ENCODE measurements around the gene MZF1. TPM values are rescaled to one million over a fixed set of nuclear protein-coding genes. Genes with fewer than 3 reads are reported as not detected.

MZF1 gene
- total RNA-seq, 1 experiment from 2014 or later = 4.6 TPM

- DNase-seq (ENCODE audit: low read depth) = no peak
Observed at GRCh38 chr19:58570770-58571574, 2.2 kb downstream of the MZF1 start.

- no peak for DNase-seq (ENCODE audit: low read depth)
Observed at GRCh38 chr19:58569943-58570670, 3.0 kb downstream of the MZF1 start.

- DNase-seq (ENCODE audit: low read depth) = no peak
Observed at GRCh38 chr19:58569191-58569942, 3.8 kb downstream of the MZF1 start.

DNA sequence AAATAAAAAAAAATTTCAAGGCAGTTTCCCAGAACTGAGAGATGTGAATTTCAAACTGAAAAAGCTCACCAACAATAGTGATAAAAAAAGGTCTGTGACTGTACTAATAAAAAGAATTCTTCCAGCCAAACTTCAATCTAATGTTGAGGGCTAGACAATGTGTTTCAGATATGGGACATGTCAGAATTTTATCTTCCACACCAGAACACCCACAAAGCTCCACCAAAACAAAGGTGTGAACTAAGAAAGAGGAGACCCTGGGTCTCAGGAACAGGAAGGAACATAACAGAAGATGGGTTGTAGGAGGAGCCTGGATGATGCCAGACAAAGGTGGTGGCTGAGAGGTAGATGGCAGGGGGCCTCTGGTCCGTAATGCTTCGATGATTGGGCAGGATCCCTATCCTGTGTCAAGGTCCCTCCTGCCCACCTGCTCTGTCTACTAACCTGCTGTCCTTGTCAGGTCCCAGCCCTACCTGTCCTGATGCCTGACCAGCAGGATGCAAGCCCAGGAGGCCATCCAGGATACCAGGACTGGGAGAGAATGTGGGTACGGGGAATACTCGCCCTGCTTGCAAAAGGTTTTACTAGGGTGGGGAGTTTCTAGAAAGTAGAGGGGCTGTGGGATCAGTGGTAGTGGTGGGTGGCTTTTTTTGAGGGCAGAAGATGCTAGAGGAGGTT lies 4.5 kb downstream of the MZF1 start:
- no peak for DNase-seq (ENCODE audit: low read depth)

GRCh38 chr19:58566989-58567388 lies 6.1 kb downstream of the MZF1 start:
- no peak for DNase-seq (ENCODE audit: low read depth)

- no peak for DNase-seq (ENCODE audit: low read depth)
Observed at GRCh38 chr19:58563823-58564222, 9.3 kb downstream of the MZF1 start.

DNA sequence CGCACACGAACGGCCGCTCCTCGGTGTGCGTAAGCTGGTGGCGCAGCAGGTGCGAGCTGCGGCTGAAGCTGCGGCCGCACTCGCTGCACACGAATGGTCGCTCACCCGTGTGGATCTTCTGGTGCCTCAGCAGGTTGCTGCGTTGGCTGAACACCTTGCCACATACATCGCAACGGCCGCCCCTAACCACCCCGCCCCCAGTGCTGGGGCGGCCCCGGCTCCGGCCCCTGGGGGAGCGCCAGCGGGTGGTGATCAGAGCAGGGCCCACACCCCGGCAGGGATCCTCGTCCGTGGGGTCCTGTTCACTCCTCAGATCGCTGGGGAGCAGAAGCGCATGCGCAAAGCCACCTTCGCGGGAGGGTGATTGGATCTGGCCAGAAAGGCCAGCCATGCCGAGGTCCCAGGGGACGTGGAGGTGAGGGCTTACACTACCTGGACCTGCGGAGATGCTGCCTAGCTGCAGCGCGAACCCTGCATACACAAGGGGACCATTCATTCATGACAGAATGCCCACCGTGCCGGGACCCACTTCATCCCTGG lies 10.0 kb downstream of the MZF1 start:
- no peak for DNase-seq (ENCODE audit: low read depth)

DNA sequence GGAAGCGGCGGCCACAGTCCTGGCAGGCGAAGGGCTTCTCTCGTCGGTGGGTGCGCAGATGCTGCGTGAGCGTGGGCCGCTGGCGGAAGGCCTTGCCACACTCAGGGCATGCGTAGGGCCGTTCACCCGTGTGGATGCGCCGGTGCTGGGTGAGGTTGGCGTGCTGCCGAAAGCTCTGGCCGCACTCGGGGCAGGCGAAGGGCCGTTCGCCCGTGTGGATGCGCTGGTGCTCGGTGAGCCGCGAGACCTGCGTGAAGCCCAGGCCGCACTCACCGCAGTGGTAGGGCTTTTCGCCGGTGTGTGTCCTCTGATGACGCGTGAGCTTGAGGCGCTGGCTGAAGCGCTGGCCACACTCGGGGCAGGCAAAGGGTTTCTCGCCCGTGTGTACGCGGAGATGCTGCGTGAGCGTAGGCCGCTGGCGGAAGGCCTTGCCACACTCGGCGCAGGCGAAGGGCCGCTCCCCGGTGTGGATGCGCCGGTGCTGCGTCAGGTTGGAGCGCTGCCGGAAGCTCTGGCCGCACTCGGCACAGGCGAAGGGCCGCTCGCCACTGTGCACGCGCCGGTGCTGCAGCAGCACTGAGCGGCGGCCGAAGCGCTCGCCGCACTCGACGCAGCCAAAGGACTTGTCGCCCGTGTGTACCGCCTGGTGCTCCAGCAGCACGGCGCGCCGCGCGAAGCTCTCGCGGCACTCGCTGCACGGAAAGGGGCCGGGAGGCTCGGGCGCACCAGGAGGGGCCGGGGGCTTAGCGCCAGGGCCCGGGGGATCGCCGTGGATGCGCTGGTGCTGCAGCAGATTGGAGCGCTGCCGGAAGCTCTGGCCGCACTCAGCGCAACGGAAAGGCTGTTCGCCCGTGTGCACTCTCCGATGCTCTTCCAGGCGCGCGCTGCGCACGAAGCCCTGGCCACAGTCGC lies 10.8 kb downstream of the MZF1 start:
- peak; percentile 63 for DNase-seq (ENCODE audit: low read depth)

GRCh38 chr19:58561373-58562121 lies 11.6 kb downstream of the MZF1 start:
- no peak for DNase-seq (ENCODE audit: low read depth)

DNA sequence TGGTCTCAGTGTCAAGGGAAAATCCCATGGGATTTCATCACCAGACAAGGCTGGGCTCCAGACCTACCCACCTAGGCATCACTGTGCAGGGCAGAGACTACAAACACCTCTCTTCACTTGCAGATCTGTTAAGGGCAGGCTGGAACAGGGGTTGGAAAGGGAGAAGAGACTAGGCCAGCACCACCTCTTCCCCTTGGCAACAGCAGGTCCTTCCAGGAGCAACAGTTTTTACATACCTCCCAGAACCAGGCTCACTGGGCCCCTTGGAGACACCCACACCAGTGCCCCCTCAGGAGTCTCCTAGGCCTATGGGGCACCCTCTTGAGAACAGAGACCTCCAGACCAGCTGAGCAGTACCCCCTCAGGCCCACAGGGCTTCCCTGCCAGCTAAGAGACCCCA lies 12.2 kb downstream of the MZF1 start:
- no peak for DNase-seq (ENCODE audit: low read depth)

DNA sequence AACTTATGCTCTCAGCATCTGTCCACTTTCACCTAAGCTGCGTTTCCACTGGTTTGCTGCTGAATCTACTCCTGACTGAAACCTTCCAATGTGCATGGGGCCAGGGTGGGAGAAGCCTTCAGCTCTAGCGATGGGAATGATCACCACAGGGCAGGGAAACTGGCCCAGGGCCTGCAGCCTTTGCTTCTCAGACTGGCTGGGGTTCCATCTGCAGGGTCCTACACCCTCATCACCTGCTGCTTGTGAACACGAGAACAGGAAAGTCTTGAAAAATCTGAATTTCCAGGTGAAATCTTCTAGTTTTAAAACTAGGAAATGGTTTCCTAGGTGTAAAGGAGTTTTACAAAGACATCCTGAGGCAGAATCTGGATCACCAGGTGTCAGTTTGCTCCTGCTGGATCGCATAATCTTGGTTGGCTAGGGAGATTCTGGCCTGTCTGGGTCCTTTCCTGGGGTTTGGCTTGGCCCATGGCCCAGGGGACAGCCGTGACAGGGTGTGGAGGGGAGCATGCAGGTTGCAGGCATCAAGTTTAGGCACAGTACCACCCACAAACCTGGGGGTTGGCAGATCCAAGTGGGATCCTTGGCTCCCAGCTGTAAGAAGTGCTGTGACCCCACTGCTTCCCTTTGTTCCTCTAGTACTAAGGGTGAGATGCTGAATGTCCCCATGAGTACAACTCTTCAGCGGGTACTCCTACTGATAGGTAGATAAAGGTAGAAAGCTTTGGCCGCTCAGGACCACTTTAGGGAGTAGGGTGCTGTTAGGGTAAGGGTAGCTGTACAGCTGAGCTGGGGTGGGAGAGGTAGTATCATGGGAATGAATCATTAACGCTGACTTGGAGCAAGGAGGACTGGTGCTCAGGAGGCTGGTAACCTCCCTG lies 12.9 kb downstream of the MZF1 start:
- DNase-seq (ENCODE audit: low read depth) = no peak

GRCh38 chr19:58559275-58560006 lies 13.7 kb downstream of the MZF1 start:
- DNase-seq (ENCODE audit: low read depth) = peak; percentile 97

GRCh38 chr19:58558623-58559274 lies 14.4 kb downstream of the MZF1 start:
- peak; percentile 100 for DNase-seq (ENCODE audit: low read depth)

- no peak for DNase-seq (ENCODE audit: low read depth)
Observed at GRCh38 chr19:58558066-58558622, 15.0 kb downstream of the MZF1 start, which contains the start of gene UBE2M. UBE2M (minus strand) TSS chr19:58558611; CDS start chr19:58558381, 230 bp downstream.

DNA sequence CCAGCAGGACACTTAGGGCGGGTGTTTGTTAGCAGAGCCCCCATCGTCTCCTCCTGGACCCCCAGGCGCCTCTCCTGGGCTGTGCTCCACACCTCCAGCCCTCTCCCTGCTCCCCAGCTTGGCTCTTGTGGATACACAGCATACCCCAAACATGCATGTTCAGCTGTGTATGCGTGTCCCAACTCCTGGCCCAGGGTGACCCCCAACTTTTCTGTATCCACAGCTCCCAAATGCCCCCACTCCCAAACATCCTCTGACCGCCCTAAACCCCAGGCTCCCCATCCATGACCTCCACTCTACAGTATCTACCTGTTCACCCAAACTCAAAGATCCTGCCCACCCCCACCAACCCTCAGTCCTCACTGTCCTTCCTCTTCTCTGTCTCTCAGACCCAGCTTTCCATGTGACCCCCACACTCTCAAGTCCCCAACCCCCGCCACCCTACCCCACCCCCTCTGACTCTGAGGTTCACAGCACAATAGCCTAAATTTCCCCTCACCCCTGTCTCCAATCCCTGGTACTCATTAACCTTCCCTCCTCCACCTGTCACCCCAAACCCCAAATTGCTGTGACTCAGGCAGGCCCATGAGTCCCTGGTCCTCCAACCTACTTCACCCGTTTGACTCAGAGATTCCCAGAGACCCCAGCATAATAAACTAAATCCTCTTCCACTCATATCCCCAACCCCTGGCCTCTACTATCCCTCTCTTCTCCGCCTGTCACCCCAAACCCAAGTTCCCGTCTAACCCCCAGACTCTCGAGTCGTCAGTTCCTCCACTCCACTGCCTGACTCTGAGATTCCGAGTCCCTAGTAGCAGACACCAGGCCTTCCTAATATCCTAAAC lies 15.7 kb downstream of the MZF1 start:
- peak; percentile 12 for DNase-seq (ENCODE audit: low read depth)

DNA sequence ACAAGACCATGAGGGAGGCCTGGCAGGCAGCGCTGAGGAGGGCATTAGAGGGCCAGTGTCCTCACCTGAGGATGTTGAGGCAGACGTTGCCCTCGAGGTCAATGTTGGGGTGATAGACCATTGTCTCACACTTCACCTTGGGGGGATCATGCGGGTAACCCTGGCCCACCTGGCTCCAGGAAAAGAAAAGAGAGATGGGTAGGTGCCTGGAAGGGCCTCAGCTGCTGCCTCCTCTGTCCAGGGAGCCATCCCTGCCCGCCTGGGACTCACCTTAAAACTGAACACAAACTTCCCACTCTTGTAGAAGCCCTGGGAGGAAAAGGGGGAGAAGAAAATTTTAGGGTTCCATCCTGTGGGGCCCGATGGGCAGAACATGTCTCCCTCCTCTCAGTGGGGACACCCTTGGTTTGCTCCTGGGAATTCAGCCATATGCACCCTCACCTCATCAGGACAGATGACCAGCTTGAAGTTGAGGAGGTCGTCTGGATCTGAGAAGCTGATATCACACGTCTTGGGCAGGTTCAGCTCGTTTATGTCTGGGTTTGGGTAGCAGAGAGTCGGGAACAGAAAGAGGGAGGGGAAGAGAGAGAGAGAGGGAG lies 16.4 kb downstream of the MZF1 start:
- DNase-seq (ENCODE audit: low read depth) = no peak

Data from Daoy (cell line).